HEK293 (cell line): ENCODE data around the gene ASIC1.

Experiments used
- GLIS1 ChIP-seq: fragments of 450-650 bp; formaldehyde crosslinking; IDR thresholded peaks from 2 replicates; pipeline ENCODE4 v1.5.1; 2016; ENCODE audit warnings: missing biosample characterization, missing genetic modification characterization
- HOXD13 ChIP-seq: sonication (generic); formaldehyde crosslinking; IDR thresholded peaks from 2 replicates; pipeline ENCODE4 v1.8.0; 2022; ENCODE audit warnings: missing genetic modification reagents, borderline replicate concordance
- IKZF3 ChIP-seq: fragments of 450-650 bp; IDR thresholded peaks from 2 replicates; pipeline ENCODE4 v1.5.0; 2018; ENCODE audit warnings: missing biosample characterization, mild to moderate bottlenecking, missing genetic modification characterization, moderate library complexity
- YY1 ChIP-seq: fragments of 450-650 bp; formaldehyde crosslinking; IDR thresholded peaks from 2 replicates; pipeline ENCODE4 v1.5.1; 2018; ENCODE audit warnings: missing biosample characterization, missing genetic modification characterization
- ZBTB20 ChIP-seq: fragments of 450-650 bp; formaldehyde crosslinking; IDR thresholded peaks from 2 replicates; pipeline ENCODE4 v1.5.1; 2016; ENCODE audit warnings: missing biosample characterization, missing genetic modification characterization
- ZBTB21 ChIP-seq: fragments of 450-650 bp; formaldehyde crosslinking; IDR thresholded peaks from 2 replicates; pipeline ENCODE4 v1.5.1; 2017; ENCODE audit warnings: missing biosample characterization, missing genetic modification characterization
- ZFHX2 ChIP-seq: fragments of 450-650 bp; formaldehyde crosslinking; conservative IDR thresholded peaks from 2 replicates; pipeline ENCODE4 v1.5.1; 2016; ENCODE audit warnings: missing biosample characterization, missing genetic modification characterization
- ZNF121 ChIP-seq: fragments of 450-650 bp; formaldehyde crosslinking; IDR thresholded peaks from 2 replicates; pipeline ENCODE4 v1.5.1; 2016; ENCODE audit warnings: missing biosample characterization, missing genetic modification characterization
- ZNF132 ChIP-seq: fragments of 450-650 bp; formaldehyde crosslinking; IDR thresholded peaks from 2 replicates; pipeline ENCODE4 v1.5.1; 2017; ENCODE audit warnings: missing biosample characterization, missing genetic modification characterization, borderline replicate concordance
- ZNF138 ChIP-seq: fragments of 450-650 bp; formaldehyde crosslinking; IDR thresholded peaks from 2 replicates; pipeline ENCODE4 v1.5.1; 2016; ENCODE audit warnings: missing biosample characterization, missing genetic modification characterization, borderline replicate concordance
- ZNF155 ChIP-seq: fragments of 450-650 bp; formaldehyde crosslinking; IDR thresholded peaks from 2 replicates; pipeline ENCODE4 v1.5.1; 2016; ENCODE audit warnings: missing biosample characterization, missing genetic modification characterization
- ZNF157 ChIP-seq: fragments of 450-650 bp; formaldehyde crosslinking; IDR thresholded peaks from 2 replicates; pipeline ENCODE4 v1.5.1; 2016; ENCODE audit warnings: missing biosample characterization, missing genetic modification characterization
- ZNF175 ChIP-seq: fragments of 450-650 bp; formaldehyde crosslinking; IDR thresholded peaks from 2 replicates; pipeline ENCODE4 v1.5.1; 2016; ENCODE audit warnings: missing biosample characterization, missing genetic modification characterization
- ZNF184 ChIP-seq: fragments of 450-650 bp; IDR thresholded peaks from 2 replicates; pipeline ENCODE4 v1.5.1; 2018; ENCODE audit warnings: missing biosample characterization, mild to moderate bottlenecking, missing genetic modification characterization
- ZNF221 ChIP-seq: fragments of 450-650 bp; formaldehyde crosslinking; IDR thresholded peaks from 2 replicates; pipeline ENCODE4 v1.5.1; 2017; ENCODE audit warnings: missing biosample characterization, missing genetic modification characterization, borderline replicate concordance
- ZNF23 ChIP-seq: fragments of 450-650 bp; formaldehyde crosslinking; IDR thresholded peaks from 2 replicates; pipeline ENCODE4 v1.5.1; 2016; ENCODE audit warnings: missing biosample characterization, missing genetic modification characterization, borderline replicate concordance
- ZNF274 ChIP-seq, 2 experiments: fragments of 200-500 bp in 1 of 2; fragments of 450-650 bp in 1 of 2; sonication (Bioruptor generic) in 1 of 2; formaldehyde crosslinking in 1 of 2; IDR thresholded peaks; 2 replicates each; pipeline versions ENCODE4 v1.5.1 to v1.6.1; 2014 to 2016; ENCODE audit warnings: borderline replicate concordance in 1 of 2, inconsistent platforms in 1 of 2, low read length in 1 of 2, missing biosample characterization in 1 of 2, missing genetic modification characterization in 1 of 2
- ZNF302 ChIP-seq: fragments of 450-650 bp; formaldehyde crosslinking; IDR thresholded peaks from 2 replicates; pipeline ENCODE4 v1.5.1; 2016; ENCODE audit warnings: missing biosample characterization, missing genetic modification characterization, low read depth
- ZNF362 ChIP-seq: fragments of 450-650 bp; formaldehyde crosslinking; IDR thresholded peaks from 2 replicates; pipeline ENCODE4 v1.5.1; 2016; ENCODE audit warnings: missing biosample characterization, missing genetic modification characterization
- ZNF37A ChIP-seq: fragments of 450-650 bp; IDR thresholded peaks from 2 replicates; pipeline ENCODE4 v1.5.1; 2018; ENCODE audit warnings: missing biosample characterization, missing genetic modification characterization
- ZNF529 ChIP-seq: fragments of 450-650 bp; formaldehyde crosslinking; IDR thresholded peaks from 2 replicates; pipeline ENCODE4 v1.5.1; 2017; ENCODE audit warnings: missing genetic modification characterization, missing biosample characterization; ENCODE audit not compliant: insufficient replicate concordance
- ZNF530 ChIP-seq: fragments of 450-650 bp; formaldehyde crosslinking; IDR thresholded peaks from 2 replicates; pipeline ENCODE4 v1.5.1; 2016; ENCODE audit warnings: low read depth, missing biosample characterization, missing genetic modification characterization
- ZNF561 ChIP-seq: fragments of 450-650 bp; IDR thresholded peaks from 2 replicates; pipeline ENCODE4 v1.5.1; 2018; ENCODE audit warnings: missing biosample characterization, missing genetic modification characterization, borderline replicate concordance
- ZNF585B ChIP-seq: fragments of 450-650 bp; formaldehyde crosslinking; IDR thresholded peaks from 2 replicates; pipeline ENCODE4 v1.5.1; 2016; ENCODE audit warnings: missing biosample characterization, missing genetic modification characterization
- ZNF777 ChIP-seq: fragments of 450-650 bp; formaldehyde crosslinking; IDR thresholded peaks from 2 replicates; pipeline ENCODE4 v1.5.1; 2017; ENCODE audit warnings: missing biosample characterization, missing genetic modification characterization, borderline replicate concordance
- ZNF792 ChIP-seq: fragments of 450-650 bp; formaldehyde crosslinking; IDR thresholded peaks from 2 replicates; pipeline ENCODE4 v1.5.1; 2016; ENCODE audit warnings: missing biosample characterization, missing genetic modification characterization
- ZNF830 ChIP-seq: fragments of 450-650 bp; IDR thresholded peaks from 2 replicates; pipeline ENCODE4 v1.5.0; 2018; ENCODE audit warnings: missing biosample characterization, missing genetic modification characterization, low read depth, mild to moderate bottlenecking, moderate library complexity
- ZSCAN16 ChIP-seq: fragments of 450-650 bp; formaldehyde crosslinking; IDR thresholded peaks from 2 replicates; pipeline ENCODE4 v1.5.1; 2016; ENCODE audit warnings: missing biosample characterization, missing genetic modification characterization
- ZSCAN30 ChIP-seq: fragments of 450-650 bp; IDR thresholded peaks from 2 replicates; pipeline ENCODE4 v1.5.1; 2018; ENCODE audit warnings: missing biosample characterization, mild to moderate bottlenecking, missing genetic modification characterization, moderate library complexity
- TF ChIP-seq, protein P1 (sequence below): fragments of 450-650 bp; formaldehyde crosslinking; IDR thresholded peaks from 2 replicates; pipeline ENCODE4 v1.5.1; 2016; ENCODE audit warnings: missing biosample characterization, missing genetic modification characterization
- TF ChIP-seq, protein P2 (sequence below): fragments of 450-650 bp; formaldehyde crosslinking; IDR thresholded peaks from 2 replicates; pipeline ENCODE4 v1.5.1; 2016; ENCODE audit warnings: missing biosample characterization, missing genetic modification characterization, borderline replicate concordance

The ASIC1 gene

GRCh38 chr12:50111693-50112455 is 54.5 kb downstream of the ASIC1 start, which contains the start of gene COX14 (continued):
- TF ChIP-seq GLIS1: peak; percentile 59
- TF ChIP-seq ZNF530 (tag by site-specific recombination): no peak
- TF ChIP-seq ZNF184 (tag by site-specific recombination): no peak
- TF ChIP-seq ZNF561 (tag by site-specific recombination): no peak; the same call in 1 of the 2 replicates
- TF ChIP-seq ZNF529 (tag by site-specific recombination): no peak
- TF ChIP-seq, protein P1, sequence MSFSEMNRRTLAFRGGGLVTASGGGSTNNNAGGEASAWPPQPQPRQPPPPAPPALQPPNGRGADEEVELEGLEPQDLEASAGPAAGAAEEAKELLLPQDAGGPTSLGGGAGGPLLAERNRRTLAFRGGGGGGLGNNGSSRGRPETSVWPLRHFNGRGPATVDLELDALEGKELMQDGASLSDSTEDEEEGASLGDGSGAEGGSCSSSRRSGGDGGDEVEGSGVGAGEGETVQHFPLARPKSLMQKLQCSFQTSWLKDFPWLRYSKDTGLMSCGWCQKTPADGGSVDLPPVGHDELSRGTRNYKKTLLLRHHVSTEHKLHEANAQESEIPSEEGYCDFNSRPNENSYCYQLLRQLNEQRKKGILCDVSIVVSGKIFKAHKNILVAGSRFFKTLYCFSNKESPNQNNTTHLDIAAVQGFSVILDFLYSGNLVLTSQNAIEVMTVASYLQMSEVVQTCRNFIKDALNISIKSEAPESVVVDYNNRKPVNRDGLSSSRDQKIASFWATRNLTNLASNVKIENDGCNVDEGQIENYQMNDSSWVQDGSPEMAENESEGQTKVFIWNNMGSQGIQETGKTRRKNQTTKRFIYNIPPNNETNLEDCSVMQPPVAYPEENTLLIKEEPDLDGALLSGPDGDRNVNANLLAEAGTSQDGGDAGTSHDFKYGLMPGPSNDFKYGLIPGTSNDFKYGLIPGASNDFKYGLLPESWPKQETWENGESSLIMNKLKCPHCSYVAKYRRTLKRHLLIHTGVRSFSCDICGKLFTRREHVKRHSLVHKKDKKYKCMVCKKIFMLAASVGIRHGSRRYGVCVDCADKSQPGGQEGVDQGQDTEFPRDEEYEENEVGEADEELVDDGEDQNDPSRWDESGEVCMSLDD: peak; percentile 25; the same call in 1 of the 2 replicates
- no peak for TF ChIP-seq ZNF302 (tag by site-specific recombination)
- TF ChIP-seq ZNF175 (tag by site-specific recombination): no peak
- no peak for TF ChIP-seq ZNF777
- TF ChIP-seq ZNF274 (IDR thresholded peaks at IDR 0.05; ENCODE audit: low read length): no peak
- no peak for TF ChIP-seq ZNF274 (tag by site-specific recombination; IDR thresholded peaks at IDR 0.05; ENCODE audit: borderline replicate concordance)
- peak; percentile 87; the same call in 1 of the 2 replicates for TF ChIP-seq ZBTB20 (tag by site-specific recombination)
- TF ChIP-seq ZNF830 (tag by site-specific recombination): no peak
- TF ChIP-seq ZSCAN16 (tag by site-specific recombination): no peak
- no peak for TF ChIP-seq ZNF155 (tag by site-specific recombination)
- TF ChIP-seq ZNF585B (tag by site-specific recombination): no peak
- no peak for TF ChIP-seq ZNF37A (tag by site-specific recombination)
- TF ChIP-seq ZNF157: no peak
- no peak for TF ChIP-seq ZNF138
- no peak for TF ChIP-seq ZNF221
- TF ChIP-seq ZNF121: no peak
- peak; percentile 79 for TF ChIP-seq ZSCAN30 (tag by site-specific recombination)
- TF ChIP-seq ZBTB21 (tag by site-specific recombination): peak; percentile 55; the same call in 1 of the 2 replicates
- peak; percentile 97 for TF ChIP-seq HOXD13
- no peak for TF ChIP-seq ZNF362 (tag by site-specific recombination)
- TF ChIP-seq, protein P2, sequence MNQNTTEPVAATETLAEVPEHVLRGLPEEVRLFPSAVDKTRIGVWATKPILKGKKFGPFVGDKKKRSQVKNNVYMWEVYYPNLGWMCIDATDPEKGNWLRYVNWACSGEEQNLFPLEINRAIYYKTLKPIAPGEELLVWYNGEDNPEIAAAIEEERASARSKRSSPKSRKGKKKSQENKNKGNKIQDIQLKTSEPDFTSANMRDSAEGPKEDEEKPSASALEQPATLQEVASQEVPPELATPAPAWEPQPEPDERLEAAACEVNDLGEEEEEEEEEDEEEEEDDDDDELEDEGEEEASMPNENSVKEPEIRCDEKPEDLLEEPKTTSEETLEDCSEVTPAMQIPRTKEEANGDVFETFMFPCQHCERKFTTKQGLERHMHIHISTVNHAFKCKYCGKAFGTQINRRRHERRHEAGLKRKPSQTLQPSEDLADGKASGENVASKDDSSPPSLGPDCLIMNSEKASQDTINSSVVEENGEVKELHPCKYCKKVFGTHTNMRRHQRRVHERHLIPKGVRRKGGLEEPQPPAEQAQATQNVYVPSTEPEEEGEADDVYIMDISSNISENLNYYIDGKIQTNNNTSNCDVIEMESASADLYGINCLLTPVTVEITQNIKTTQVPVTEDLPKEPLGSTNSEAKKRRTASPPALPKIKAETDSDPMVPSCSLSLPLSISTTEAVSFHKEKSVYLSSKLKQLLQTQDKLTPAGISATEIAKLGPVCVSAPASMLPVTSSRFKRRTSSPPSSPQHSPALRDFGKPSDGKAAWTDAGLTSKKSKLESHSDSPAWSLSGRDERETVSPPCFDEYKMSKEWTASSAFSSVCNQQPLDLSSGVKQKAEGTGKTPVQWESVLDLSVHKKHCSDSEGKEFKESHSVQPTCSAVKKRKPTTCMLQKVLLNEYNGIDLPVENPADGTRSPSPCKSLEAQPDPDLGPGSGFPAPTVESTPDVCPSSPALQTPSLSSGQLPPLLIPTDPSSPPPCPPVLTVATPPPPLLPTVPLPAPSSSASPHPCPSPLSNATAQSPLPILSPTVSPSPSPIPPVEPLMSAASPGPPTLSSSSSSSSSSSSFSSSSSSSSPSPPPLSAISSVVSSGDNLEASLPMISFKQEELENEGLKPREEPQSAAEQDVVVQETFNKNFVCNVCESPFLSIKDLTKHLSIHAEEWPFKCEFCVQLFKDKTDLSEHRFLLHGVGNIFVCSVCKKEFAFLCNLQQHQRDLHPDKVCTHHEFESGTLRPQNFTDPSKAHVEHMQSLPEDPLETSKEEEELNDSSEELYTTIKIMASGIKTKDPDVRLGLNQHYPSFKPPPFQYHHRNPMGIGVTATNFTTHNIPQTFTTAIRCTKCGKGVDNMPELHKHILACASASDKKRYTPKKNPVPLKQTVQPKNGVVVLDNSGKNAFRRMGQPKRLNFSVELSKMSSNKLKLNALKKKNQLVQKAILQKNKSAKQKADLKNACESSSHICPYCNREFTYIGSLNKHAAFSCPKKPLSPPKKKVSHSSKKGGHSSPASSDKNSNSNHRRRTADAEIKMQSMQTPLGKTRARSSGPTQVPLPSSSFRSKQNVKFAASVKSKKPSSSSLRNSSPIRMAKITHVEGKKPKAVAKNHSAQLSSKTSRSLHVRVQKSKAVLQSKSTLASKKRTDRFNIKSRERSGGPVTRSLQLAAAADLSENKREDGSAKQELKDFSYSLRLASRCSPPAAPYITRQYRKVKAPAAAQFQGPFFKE (tag by site-specific recombination): no peak
- no peak; the same call in 1 of the 2 replicates for TF ChIP-seq YY1 (tag by site-specific recombination)
- TF ChIP-seq ZNF132 (tag by site-specific recombination): no peak
- TF ChIP-seq ZFHX2 (tag by site-specific recombination): 0 out of 2 replicates have a peak, but pooled peaks have one; percentile 8
- no peak for TF ChIP-seq ZNF23 (tag by site-specific recombination)
- TF ChIP-seq IKZF3 (tag by site-specific recombination): no peak
- peak; percentile 91 for TF ChIP-seq ZNF792 (tag by site-specific recombination)
